ENCODE measurements around the gene DOK5. TPM values are rescaled to one million over a fixed set of nuclear protein-coding genes. Genes with fewer than 3 reads are reported as not detected.

DOK5 gene
- total RNA-seq, 1 experiment from 2014 or later, result 4.9 TPM

DNA sequence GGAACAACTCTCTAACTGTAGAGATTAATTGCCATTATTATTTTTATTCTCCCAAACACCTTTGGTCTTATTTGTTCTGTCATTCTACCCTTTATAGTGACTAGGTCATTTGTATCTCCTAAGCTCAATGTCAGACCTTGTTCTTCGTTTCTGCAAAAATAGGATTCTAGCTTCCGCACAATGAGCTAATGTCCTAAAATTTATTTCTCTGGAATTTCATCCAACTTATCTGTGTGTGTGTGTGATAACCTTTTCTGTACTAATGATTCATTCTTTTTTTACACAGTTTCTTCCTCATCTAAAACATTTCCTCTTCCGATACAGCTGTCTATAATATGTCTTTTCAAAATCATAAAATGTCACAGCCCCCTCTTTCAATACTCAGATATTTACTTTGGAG, 84.5 kb downstream of the DOK5 start:
- H3K36me3 ChIP-seq (ENCODE audit: insufficient read depth, low read length, poor library complexity, severe bottlenecking), result no peaks in the 10 kb centered on the region
- TF ChIP-seq, protein P1, sequence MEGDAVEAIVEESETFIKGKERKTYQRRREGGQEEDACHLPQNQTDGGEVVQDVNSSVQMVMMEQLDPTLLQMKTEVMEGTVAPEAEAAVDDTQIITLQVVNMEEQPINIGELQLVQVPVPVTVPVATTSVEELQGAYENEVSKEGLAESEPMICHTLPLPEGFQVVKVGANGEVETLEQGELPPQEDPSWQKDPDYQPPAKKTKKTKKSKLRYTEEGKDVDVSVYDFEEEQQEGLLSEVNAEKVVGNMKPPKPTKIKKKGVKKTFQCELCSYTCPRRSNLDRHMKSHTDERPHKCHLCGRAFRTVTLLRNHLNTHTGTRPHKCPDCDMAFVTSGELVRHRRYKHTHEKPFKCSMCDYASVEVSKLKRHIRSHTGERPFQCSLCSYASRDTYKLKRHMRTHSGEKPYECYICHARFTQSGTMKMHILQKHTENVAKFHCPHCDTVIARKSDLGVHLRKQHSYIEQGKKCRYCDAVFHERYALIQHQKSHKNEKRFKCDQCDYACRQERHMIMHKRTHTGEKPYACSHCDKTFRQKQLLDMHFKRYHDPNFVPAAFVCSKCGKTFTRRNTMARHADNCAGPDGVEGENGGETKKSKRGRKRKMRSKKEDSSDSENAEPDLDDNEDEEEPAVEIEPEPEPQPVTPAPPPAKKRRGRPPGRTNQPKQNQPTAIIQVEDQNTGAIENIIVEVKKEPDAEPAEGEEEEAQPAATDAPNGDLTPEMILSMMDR (conservative IDR thresholded peaks at IDR 0.05; ENCODE audit: low read depth, low read length), result no peak
- TF ChIP-seq EZH2 (IDR thresholded peaks at IDR 0.05; ENCODE audit: borderline replicate concordance, low read depth, low read length, poor library complexity, severe bottlenecking), result no peak
- no peaks in the 10 kb centered on the region for H3K4me1 ChIP-seq (ENCODE audit: insufficient read depth, low read length, poor library complexity, severe bottlenecking)
- H3K9me3 ChIP-seq (ENCODE audit: low read depth, low read length, poor library complexity, severe bottlenecking), result no peaks in the 10 kb centered on the region
- intact Hi-C loops (cut with micrococcal nuclease; ENCODE audit: unreplicated experiment), result no loop called here
- no peaks in the 10 kb centered on the region for H3K27me3 ChIP-seq (replicated peaks; ENCODE audit: insufficient read depth, low read depth, low read length, poor library complexity)
- no peak overlapping the region for H3K4me3 ChIP-seq (ENCODE audit: low read depth, low read length, poor library complexity, severe bottlenecking)
- H3K27ac ChIP-seq (ENCODE audit: low read depth, low read length, poor library complexity, severe bottlenecking), result no peak overlapping the region
- ChIA-PET CTCF (no interaction called here), POLR2A (ENCODE audit: low non-redundant PET) (no interaction called here)
- no peak for DNase-seq (ENCODE audit: low spot score)
- no TSS peak for BruUV-seq (replicated peaks)

DNA sequence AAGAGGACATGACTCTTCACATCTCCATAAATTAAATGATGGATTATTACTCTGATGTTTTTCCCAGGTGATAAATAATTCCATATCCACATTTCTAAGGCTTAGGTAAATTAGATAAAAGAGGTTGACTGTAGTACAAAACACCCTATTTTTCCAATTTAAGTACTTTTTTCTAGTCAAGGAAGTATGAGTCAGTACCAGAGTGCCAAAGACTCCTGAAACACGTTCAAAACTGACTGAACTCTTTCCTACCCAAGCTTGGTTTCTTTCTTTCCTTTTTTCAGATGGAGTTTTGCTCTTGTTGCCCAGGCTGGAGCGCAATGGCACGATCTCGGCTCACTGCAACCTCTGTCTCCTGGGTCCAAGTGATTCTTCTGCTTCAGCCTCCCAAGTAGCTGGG, 85.0 kb downstream of the DOK5 start:
- CTCF ChIA-PET, result no interaction called here
- BruUV-seq (replicated peaks), result no TSS peak

DNA sequence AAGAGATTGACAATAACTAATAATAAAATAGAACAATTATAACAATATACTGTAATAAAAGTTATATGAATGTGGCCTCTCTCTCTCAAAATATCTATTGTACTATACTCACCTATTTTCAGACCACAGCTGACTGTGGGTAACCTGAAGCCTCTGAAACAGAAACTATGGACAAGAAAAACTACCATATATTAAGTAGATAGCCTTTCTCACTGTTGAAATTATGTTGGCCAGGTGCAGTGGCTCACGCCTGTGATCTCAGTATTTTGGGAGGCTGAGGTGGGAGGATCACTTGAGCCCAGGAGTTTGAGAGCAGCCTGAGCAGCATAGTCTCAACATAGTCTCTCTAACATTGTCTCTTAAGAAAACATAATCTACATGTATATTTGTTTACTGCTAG, 89.9 kb downstream of the DOK5 start:
- H3K27ac ChIP-seq (ENCODE audit: low read depth, low read length, poor library complexity, severe bottlenecking), result no peak overlapping the region
- no TSS peak for BruUV-seq (replicated peaks)
- no peak overlapping the region for H3K4me3 ChIP-seq (ENCODE audit: low read depth, low read length, poor library complexity, severe bottlenecking)
- no peaks in the 10 kb centered on the region for H3K36me3 ChIP-seq (ENCODE audit: insufficient read depth, low read length, poor library complexity, severe bottlenecking)
- H3K9me3 ChIP-seq (ENCODE audit: low read depth, low read length, poor library complexity, severe bottlenecking), result no peaks in the 10 kb centered on the region
- ChIA-PET CTCF (no interaction called here), POLR2A (ENCODE audit: low non-redundant PET) (interaction anchor here (0.6 kb wide), 1 partner anchor 377 kb away, joined by 3 read pairs; no protein-coding TSS in a partner anchor)
- H3K4me1 ChIP-seq (ENCODE audit: insufficient read depth, low read length, poor library complexity, severe bottlenecking), result no peaks in the 10 kb centered on the region
- DNase-seq (ENCODE audit: low spot score), result no peak
- H3K27me3 ChIP-seq (replicated peaks; ENCODE audit: insufficient read depth, low read depth, low read length, poor library complexity), result no peaks in the 10 kb centered on the region
- TF ChIP-seq EZH2 (IDR thresholded peaks at IDR 0.05; ENCODE audit: borderline replicate concordance, low read depth, low read length, poor library complexity, severe bottlenecking), result no peak
- TF ChIP-seq, protein P1 (conservative IDR thresholded peaks at IDR 0.05; ENCODE audit: low read depth, low read length), result no peak
- intact Hi-C loops (cut with micrococcal nuclease; ENCODE audit: unreplicated experiment), result no loop called here

More for the DNA sequence above, 85.0 kb downstream of the DOK5 start:
- H3K27me3 ChIP-seq (replicated peaks; ENCODE audit: insufficient read depth, low read depth, low read length, poor library complexity), result no peaks in the 10 kb centered on the region
- intact Hi-C loops (cut with micrococcal nuclease; ENCODE audit: unreplicated experiment), result no loop called here
- no peak overlapping the region for H3K27ac ChIP-seq (ENCODE audit: low read depth, low read length, poor library complexity, severe bottlenecking)
- H3K4me1 ChIP-seq (ENCODE audit: insufficient read depth, low read length, poor library complexity, severe bottlenecking), result no peaks in the 10 kb centered on the region
- POLR2A ChIA-PET (ENCODE audit: low non-redundant PET), result no interaction called here
- TF ChIP-seq, protein P1 (conservative IDR thresholded peaks at IDR 0.05; ENCODE audit: low read depth, low read length), result no peak
- no peak for TF ChIP-seq EZH2 (IDR thresholded peaks at IDR 0.05; ENCODE audit: borderline replicate concordance, low read depth, low read length, poor library complexity, severe bottlenecking)
- no peak for DNase-seq (ENCODE audit: low spot score)
- no peak overlapping the region for H3K4me3 ChIP-seq (ENCODE audit: low read depth, low read length, poor library complexity, severe bottlenecking)
- H3K9me3 ChIP-seq (ENCODE audit: low read depth, low read length, poor library complexity, severe bottlenecking), result no peaks in the 10 kb centered on the region
- no peaks in the 10 kb centered on the region for H3K36me3 ChIP-seq (ENCODE audit: insufficient read depth, low read length, poor library complexity, severe bottlenecking)

Data from A673 (cell line).